Subcutaneous abdominal adipose tissue (tissue), 5 donors: ENCODE data around the gene ATXN7L1.
"Not testable (repeated sequence)": the region's sequence is repeated elsewhere in the genome, so short reads cannot be mapped to it uniquely, and the experiment has no call there.

Experiments used
- H3K27ac ChIP-seq: one replicate; pipeline ENCODE4 v1.7.0; 2013; ENCODE audit warnings: low read depth, mild to moderate bottlenecking, inconsistent platforms, low read length, moderate library complexity
- H3K27me3 ChIP-seq, 5 donors: one replicate each; pipeline ENCODE4 v1.7.0; 2013; ENCODE audit warnings: low read length in 5 of 5, inconsistent platforms in 1 of 5; ENCODE audit not compliant: control insufficient read depth in 5 of 5, insufficient read depth in 4 of 5
- H3K36me3 ChIP-seq, 5 donors: one replicate each; pipeline ENCODE4 v1.7.0; 2013; ENCODE audit warnings: low read length in 5 of 5; ENCODE audit not compliant: control insufficient read depth in 5 of 5, insufficient read depth in 5 of 5
- H3K4me1 ChIP-seq, 5 donors: one replicate each; pipeline ENCODE4 v1.7.0; 2013; ENCODE audit warnings: low read length in 5 of 5, mild to moderate bottlenecking in 3 of 5, moderate library complexity in 1 of 5; ENCODE audit not compliant: control insufficient read depth in 5 of 5, insufficient read depth in 5 of 5
- H3K4me3 ChIP-seq, 5 donors: one replicate each; pipeline ENCODE4 v1.7.0; 2013; ENCODE audit warnings: low read length in 5 of 5, low read depth in 1 of 5
- H3K9ac ChIP-seq, 5 donors: one replicate each; pipeline ENCODE4 v1.7.0; 2013; ENCODE audit warnings: low read length in 5 of 5, mild to moderate bottlenecking in 4 of 5, moderate library complexity in 3 of 5
- H3K9me3 ChIP-seq, 5 donors: one replicate each; pipeline ENCODE4 v1.7.0; 2013; ENCODE audit warnings: low read length in 5 of 5; ENCODE audit not compliant: control insufficient read depth in 5 of 5
- donor health status: healthy.
- donor health status: healthy.
- donor health status: healthy.
- donor health status: healthy.
- donor health status: healthy.

ATXN7L1 gene

DNA sequence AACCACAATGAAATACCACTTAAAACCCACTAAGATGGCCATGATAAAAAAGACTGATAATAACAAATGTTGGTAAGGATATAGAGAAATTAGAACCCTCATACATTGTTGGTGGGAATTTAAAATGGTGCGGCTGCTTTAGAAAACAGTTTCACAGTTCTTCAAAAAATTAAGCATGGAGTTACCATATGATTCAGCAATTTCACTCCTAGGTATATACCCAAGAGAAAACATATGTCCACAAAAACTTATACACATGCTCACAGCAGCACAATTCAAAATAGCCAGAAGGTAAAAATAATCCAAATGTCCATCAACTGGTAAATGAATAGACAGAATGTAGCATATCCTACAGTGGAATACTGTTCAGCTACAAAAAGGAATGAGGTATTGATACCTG is 30.0 kb downstream of the ATXN7L1 start:
- H3K27ac ChIP-seq, result no peak overlapping the region
- H3K27me3 ChIP-seq, result no peaks in the 10 kb centered on the region
- peaks cover 0 to 17% (median 4%) of the 10 kb centered on the region in 5 donors for H3K4me1 ChIP-seq
- H3K4me3 ChIP-seq, result no peak overlapping the region
- no peaks in the 10 kb centered on the region for H3K9me3 ChIP-seq
- peaks cover 0 to 6% (median 0%) of the 10 kb centered on the region in 5 donors for H3K36me3 ChIP-seq
- no peak overlapping the region for H3K9ac ChIP-seq

DNA sequence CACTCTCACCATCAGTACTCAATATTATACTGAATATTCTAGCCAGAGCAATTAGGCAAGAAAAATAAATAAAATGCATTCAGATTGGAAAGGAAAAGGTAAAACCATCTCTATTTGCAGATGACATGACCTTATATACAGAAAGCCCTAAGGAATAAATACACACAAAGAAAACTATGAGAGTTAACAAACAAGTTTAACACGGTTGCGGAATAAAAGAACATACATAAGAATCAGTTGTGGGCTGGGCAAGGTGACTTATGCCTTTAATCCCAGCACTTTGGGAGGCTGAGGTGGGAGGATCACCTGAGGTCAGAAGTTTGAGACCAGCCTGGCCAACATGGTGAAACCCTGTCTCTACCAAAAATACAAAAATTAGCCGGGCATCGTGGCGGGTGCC is 31.7 kb downstream of the ATXN7L1 start:
- peaks cover 0 to 13% (median 4%) of the 10 kb centered on the region in 5 donors for H3K4me1 ChIP-seq

DNA sequence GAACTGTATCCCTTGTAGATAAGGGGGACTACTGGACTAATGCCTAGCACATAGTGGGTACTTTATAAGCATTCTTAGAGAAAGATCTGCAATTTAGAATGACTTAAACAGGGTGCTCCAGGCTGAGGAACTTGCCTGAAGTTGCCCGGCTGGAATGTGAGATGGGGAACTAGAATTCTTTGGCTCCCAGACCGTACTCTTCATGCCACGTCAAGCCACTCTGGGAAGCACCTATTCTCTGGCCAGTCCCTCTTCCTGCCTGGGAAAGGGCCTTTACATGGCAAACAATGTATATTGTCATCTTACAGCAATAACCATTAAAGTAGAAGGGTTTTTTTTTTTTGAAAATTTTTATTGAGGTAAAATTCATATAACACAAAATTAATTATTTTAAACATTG is 34.5 kb downstream of the ATXN7L1 start:
- Histone ChIP-seq H3K9me3 (no peaks in the 10 kb centered on the region), H3K27ac (no peak overlapping the region), H3K9ac (no peak overlapping the region), H3K27me3 (no peaks in the 10 kb centered on the region), H3K36me3 (peaks cover 0 to 6% (median 0%) of the 10 kb centered on the region in 5 donors), H3K4me1 (peaks cover 2 to 17% (median 12%) of the 10 kb centered on the region in 5 donors), H3K4me3 (no peak overlapping the region)

More for the DNA sequence above, 31.7 kb downstream of the ATXN7L1 start:
- H3K36me3 ChIP-seq, H3K27me3 ChIP-seq, H3K9me3 ChIP-seq, H3K9ac ChIP-seq, H3K4me3 ChIP-seq, H3K27ac ChIP-seq: not testable (repeated sequence)

DNA sequence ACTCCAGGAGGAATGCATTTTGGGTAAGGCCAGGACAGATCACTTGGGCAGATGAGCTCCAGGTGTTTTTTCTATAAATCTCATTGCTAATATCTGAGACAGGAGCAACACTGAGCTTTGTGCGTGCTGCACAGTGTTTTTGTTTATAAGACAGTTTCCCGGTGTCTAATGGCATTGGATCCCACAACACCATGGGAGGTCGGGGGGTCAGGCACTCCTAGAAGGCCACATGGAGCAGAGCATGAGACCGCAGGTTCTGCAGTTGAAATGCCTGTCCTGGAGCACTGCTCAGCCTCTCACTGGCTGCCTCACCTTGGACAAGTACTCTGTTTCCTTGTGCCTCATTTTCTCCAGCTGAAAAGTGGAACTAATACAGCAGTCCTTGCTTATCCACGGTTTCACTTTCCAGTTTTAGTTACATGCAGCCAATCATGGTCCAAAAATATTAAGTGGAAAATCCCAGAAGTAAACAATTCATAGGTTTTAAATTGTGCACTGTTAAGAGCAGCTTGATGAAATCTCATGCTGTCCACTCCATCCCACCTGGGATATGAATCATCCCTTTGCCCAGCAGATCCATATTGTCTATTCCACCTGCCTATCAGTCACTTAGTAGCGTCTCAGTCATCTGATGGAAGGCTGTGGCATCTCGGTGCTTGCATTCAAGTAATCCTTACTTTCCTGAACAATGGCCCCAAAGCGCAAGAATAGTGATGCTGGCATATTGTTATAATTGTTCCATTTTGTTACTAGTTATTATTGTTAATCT is 35.2 kb downstream of the ATXN7L1 start:
- Histone ChIP-seq H3K36me3 (peaks cover 0 to 6% (median 0%) of the 10 kb centered on the region in 5 donors), H3K9me3 (no peaks in the 10 kb centered on the region), H3K9ac (no peak overlapping the region), H3K4me1 (peaks cover 2 to 17% (median 12%) of the 10 kb centered on the region in 5 donors), H3K4me3 (no peak overlapping the region), H3K27ac (no peak overlapping the region), H3K27me3 (no peaks in the 10 kb centered on the region)

DNA sequence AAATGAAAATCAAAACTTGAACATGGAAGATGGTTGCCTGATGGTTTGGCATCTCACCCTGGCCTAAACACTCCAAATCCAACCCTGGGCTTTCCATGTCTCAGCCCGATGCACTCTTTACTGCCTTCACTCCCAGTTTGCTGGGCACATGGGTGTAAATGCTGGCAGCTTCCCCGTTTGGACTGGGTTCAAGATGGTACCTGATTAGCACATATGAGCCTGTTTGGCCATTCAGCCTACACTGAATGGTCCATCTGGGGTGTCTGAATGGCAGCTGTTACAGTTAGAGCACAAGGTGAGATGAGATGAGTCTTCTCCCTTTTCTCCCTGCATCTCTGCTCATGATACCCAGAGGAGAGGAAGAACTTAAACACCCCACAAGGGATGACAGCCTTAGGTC is 37.1 kb downstream of the ATXN7L1 start:
- Histone ChIP-seq H3K9me3 (no peaks in the 10 kb centered on the region), H3K36me3 (peaks cover 0 to 6% (median 0%) of the 10 kb centered on the region in 5 donors), H3K4me1 (peaks cover 2 to 17% (median 16%) of the 10 kb centered on the region in 5 donors), H3K9ac (peak overlapping the region in 1 of 5 donors; percentile 35), H3K27ac (no peak overlapping the region), H3K4me3 (no peak overlapping the region), H3K27me3 (no peaks in the 10 kb centered on the region)

DNA sequence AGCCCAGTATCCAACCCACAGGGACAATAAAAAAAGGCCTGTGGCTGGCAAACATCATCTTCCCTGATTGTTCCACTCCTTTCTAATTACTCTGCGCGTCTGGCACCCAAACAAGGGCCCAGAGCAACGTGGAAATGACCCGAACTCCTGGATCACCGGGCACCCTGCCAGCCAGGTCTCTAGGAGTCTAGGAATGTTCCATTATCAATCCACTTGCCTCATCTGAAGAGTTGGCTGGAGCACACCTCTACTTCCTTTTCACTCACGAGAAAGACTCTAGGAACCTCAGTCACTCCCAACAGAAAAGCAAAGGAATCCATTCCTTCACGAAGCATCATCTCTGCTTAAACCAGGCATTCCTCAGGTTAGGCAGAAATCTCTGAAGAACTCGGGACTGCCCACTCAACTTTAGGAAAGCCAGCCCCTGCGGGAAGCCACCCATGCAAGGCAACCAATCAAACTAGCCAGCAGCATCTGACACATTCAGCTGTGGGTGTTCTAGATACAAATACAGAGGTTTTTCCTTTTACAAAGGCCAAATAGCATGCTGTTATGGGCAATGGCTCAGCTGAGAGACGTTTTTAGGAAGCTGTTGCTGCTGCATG is 37.7 kb downstream of the ATXN7L1 start:
- H3K36me3 ChIP-seq, result peaks cover 0 to 4% (median 0%) of the 10 kb centered on the region in 5 donors
- no peak overlapping the region for H3K27ac ChIP-seq
- H3K9ac ChIP-seq, result no peak overlapping the region
- no peak overlapping the region for H3K4me3 ChIP-seq
- H3K9me3 ChIP-seq, result no peaks in the 10 kb centered on the region
- H3K4me1 ChIP-seq, result peaks cover 2 to 17% (median 16%) of the 10 kb centered on the region in 5 donors
- no peaks in the 10 kb centered on the region for H3K27me3 ChIP-seq

DNA sequence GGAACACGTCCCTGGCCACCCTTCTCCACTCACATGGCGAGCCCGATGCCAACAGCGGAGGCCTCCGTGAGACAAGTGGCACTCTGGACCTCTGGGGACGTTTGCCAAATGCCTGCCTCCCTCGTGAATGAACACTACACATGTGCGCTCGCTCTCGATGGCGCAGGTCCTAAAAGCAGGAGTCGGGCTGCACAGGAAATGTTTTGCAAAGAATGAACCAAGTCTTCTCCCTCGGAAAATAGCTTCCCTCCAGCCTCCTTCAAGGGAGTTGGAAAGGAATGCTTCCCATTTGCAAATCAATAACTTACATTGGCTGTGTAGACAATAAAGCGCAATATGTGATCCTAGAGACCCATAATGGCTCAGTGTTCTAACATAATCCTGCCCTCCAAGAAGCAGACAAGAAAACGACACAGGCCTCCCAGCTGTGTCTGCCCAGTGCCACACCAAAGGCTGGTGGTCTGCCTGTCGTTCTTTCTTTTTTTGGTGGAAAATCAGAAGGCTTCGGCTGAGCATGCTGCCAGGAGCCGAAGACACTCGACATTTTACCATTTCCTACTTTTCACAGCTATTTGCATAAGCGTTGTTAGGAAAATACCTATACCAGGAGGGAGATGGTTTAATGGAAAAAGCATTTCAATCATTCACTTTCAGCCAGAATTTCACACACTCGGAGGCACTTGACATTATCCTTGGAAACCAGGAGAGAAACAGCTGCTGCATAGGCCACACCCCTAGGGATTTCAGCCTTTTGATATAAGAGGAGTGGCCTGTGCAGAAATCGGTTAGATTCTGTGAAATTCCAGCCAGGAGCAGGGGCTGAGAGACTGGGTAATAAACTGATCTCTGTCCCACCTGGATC is 38.4 kb downstream of the ATXN7L1 start:
- H3K9me3 ChIP-seq, result no peaks in the 10 kb centered on the region
- H3K27me3 ChIP-seq, result no peaks in the 10 kb centered on the region
- no peak overlapping the region for H3K9ac ChIP-seq
- H3K36me3 ChIP-seq, result peaks cover 0 to 4% (median 0%) of the 10 kb centered on the region in 5 donors
- H3K4me3 ChIP-seq, result no peak overlapping the region
- no peak overlapping the region for H3K27ac ChIP-seq
- peaks cover 2 to 17% (median 16%) of the 10 kb centered on the region in 5 donors for H3K4me1 ChIP-seq

DNA sequence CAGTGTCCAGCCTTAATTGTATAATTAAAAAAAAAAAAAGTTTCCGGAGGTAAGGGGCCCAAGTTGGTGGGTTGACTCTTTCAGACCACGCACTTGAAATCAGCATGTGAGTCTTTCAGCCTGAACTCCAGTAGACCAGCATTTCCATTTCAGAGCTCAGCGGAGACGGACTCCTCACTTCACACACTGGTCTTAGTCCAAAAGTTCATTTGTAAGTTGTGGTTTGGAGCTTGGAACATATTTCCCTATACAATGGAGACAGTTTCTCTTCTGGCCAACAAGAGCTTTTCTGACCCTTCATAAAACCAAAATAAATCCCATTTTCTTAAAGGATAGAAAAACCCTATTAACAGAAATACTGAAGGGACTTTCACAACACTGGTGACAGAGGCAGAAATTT is 41.0 kb downstream of the ATXN7L1 start:
- Histone ChIP-seq H3K36me3 (peaks cover 0 to 4% (median 0%) of the 10 kb centered on the region in 5 donors), H3K9ac (no peak overlapping the region), H3K4me1 (peaks cover 5 to 27% (median 22%) of the 10 kb centered on the region in 5 donors), H3K27ac (no peak overlapping the region), H3K4me3 (no peak overlapping the region), H3K27me3 (no peaks in the 10 kb centered on the region), H3K9me3 (no peaks in the 10 kb centered on the region)

DNA sequence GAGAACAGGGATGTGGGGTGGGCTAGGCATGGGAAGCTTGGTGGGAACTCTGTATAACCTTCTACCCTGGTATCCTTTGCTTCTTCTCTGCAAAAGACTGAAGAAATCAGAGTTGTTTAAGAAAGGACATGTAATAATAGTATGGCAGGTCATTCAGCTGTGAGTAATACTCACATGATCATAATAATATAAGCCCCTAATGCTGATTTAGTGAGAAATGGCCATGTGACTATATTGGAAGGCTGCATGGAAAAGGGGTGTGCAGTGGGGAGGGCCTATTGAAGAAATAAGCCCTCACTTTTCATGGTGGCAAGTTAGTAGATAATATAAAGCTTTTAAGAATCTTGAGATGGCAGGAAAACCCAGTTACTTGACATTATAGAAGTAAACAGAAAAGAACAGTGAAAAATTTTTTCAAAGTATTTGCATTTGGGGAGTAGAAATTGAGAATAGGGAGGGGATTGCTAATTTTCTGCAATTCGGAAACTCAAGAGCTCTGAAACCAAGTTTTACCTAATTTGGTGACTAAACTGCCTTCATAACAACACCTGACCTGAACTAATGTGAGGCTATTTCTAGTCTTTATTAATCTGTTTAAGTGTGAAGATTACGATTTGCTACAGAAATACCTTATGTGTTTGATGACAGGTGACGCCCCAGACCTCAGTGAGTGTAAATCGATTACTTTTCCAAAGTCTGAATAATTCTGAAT is 44.4 kb downstream of the ATXN7L1 start:
- H3K27me3 ChIP-seq, result no peaks in the 10 kb centered on the region
- H3K4me3 ChIP-seq, result no peak overlapping the region
- H3K27ac ChIP-seq, result no peak overlapping the region
- no peak overlapping the region for H3K9ac ChIP-seq
- no peaks in the 10 kb centered on the region for H3K36me3 ChIP-seq
- H3K4me1 ChIP-seq, result peaks cover 3 to 23% (median 9%) of the 10 kb centered on the region in 5 donors
- H3K9me3 ChIP-seq, result no peaks in the 10 kb centered on the region
